K562 (cell line): ENCODE data around the gene ROPN1B. TPM values are rescaled to one million over a fixed set of nuclear protein-coding genes. Genes with fewer than 3 reads are reported as not detected.

Source experiments
- ATAC-seq: fragments of 200-7000 bp; cut with Tn5 transposase; 3 replicates; pipeline ENCODE4 v1.9.1; 2020; ENCODE audit warnings: moderate library complexity
- BruUV-seq: library from RNA; stranded (reverse); fragments of 400-500 nt; replicated peaks from 2 replicates; lab custom pipeline; 2021; lab: Mats Ljungman, UMichigan
- CTCF ChIA-PET: fragments of 300-600 bp; formaldehyde crosslinking; extraction: SDS; loops from one replicate; lab custom pipeline; 2021; ENCODE audit warnings: low intra/inter-chr PET ratio; lab: Yijun Ruan, JAX
- POLR2A ChIA-PET: fragments of 300-600, 350-650 bp; sonication (Branson Sonifier 250); formaldehyde crosslinking; extraction: SDS; loops from one replicate; lab custom pipeline; 2021; ENCODE audit warnings: antibody characterized with exemption, inconsistent platforms; lab: Yijun Ruan, JAX
- DNase-seq, 4 experiments: peaks; one replicate each; pipeline versions ENCODE4 v3.0.0 to v3.0.0-alpha.2; 2011 to 2018; ENCODE audit warnings: low spot score in 3 of 4, mixed read lengths in 3 of 4; ENCODE audit errors: extremely low read depth in 1 of 4
- FAIRE-seq: peaks from 2 replicates; lab custom pipeline; 2011; peaks lifted over from hg19 to GRCh38; lab: Jason Lieb, UNC
- H2AFZ ChIP-seq: 2 replicates; pipeline ENCODE4 v1.6.0; 2011; ENCODE audit warnings: low read depth, low read length, control low read depth, inconsistent platforms
- H3K27ac ChIP-seq: fragments of 200-600 bp; 3 replicates; pipeline ENCODE4 v1.8.0; 2011; ENCODE audit warnings: low read depth, mild to moderate bottlenecking, control low read depth, inconsistent platforms, low read length, moderate library complexity, mixed read lengths; ENCODE audit errors: extremely low read depth
- H3K27me3 ChIP-seq, 2 experiments: fragments of 300-600 bp in 1 of 2; 2 replicates in 1 of 2; 3 replicates in 1 of 2; pipeline versions ENCODE4 v1.6.0 to v1.8.0; 2011; ENCODE audit warnings: inconsistent platforms in 2 of 2, low read length in 2 of 2, mild to moderate bottlenecking in 1 of 2, mixed read lengths in 1 of 2, moderate library complexity in 1 of 2; ENCODE audit not compliant: control insufficient read depth in 2 of 2, insufficient read depth in 2 of 2
- H3K36me3 ChIP-seq: fragments of 300-600 bp; 3 replicates; pipeline ENCODE4 v1.8.0; 2011; ENCODE audit warnings: mild to moderate bottlenecking, low read length, inconsistent platforms; ENCODE audit not compliant: control insufficient read depth, insufficient read depth
- H3K4me1 ChIP-seq, 2 experiments: fragments of 200-600 bp in 1 of 2; replicated peaks in 1 of 2; 2 replicates in 1 of 2; 3 replicates in 1 of 2; pipeline versions ENCODE4 v1.5.1 to v1.8.0; 2011; ENCODE audit warnings: inconsistent platforms in 2 of 2, low read length in 2 of 2, mild to moderate bottlenecking in 1 of 2, mixed read lengths in 1 of 2, moderate library complexity in 1 of 2; ENCODE audit not compliant: control insufficient read depth in 2 of 2, insufficient read depth in 2 of 2
- H3K4me2 ChIP-seq: 2 replicates; pipeline ENCODE4 v1.6.1; 2011; ENCODE audit warnings: low read length, control low read depth, inconsistent platforms, mixed read lengths; ENCODE audit not compliant: insufficient read depth
- H3K4me3 ChIP-seq: fragments of 200-600 bp; sonication (generic), shearing (Covaris generic); 2 replicates; pipeline ENCODE4 v1.5.1; 2016; ENCODE audit warnings: control low read depth, inconsistent platforms
- H3K79me2 ChIP-seq: fragments of 200-600 bp; 3 replicates; pipeline ENCODE4 v1.8.0; 2011; ENCODE audit warnings: low read length, inconsistent platforms; ENCODE audit not compliant: control insufficient read depth, insufficient read depth
- H3K9ac ChIP-seq, 2 experiments: 2 replicates each; pipeline versions ENCODE4 v1.6.0 to v1.6.1; 2011; ENCODE audit warnings: low read depth in 2 of 2, low read length in 2 of 2, control low read depth in 1 of 2, inconsistent platforms in 1 of 2, mild to moderate bottlenecking in 1 of 2, mixed read lengths in 1 of 2; ENCODE audit not compliant: insufficient read depth in 1 of 2
- H3K9me1 ChIP-seq: one replicate; pipeline ENCODE4 v1.6.0; 2011; ENCODE audit warnings: inconsistent platforms, mild to moderate bottlenecking, low read length, moderate library complexity; ENCODE audit not compliant: control insufficient read depth, insufficient read depth
- H3K9me3 ChIP-seq: replicated peaks from 2 replicates; pipeline ENCODE4 v1.5.1; 2011; ENCODE audit warnings: low read depth, low read length, inconsistent platforms; ENCODE audit not compliant: control insufficient read depth, insufficient read depth
- H4K20me1 ChIP-seq: replicated peaks from 2 replicates; pipeline ENCODE4 v1.6.1; 2011; ENCODE audit warnings: low read length, inconsistent platforms, mixed read lengths; ENCODE audit not compliant: control insufficient read depth, insufficient read depth
- ADNP ChIP-seq: fragments of 200-800 bp; sonication (Bioruptor generic); IDR thresholded peaks from 2 replicates; pipeline ENCODE4 v1.6.1; 2016; ENCODE audit warnings: missing genetic modification characterization, missing compliant biosample characterization
- ASH1L ChIP-seq: fragments of 450-650 bp; IDR thresholded peaks from 2 replicates; pipeline ENCODE4 v1.6.1; 2018; ENCODE audit warnings: borderline replicate concordance, mild to moderate bottlenecking, low read depth; ENCODE audit not compliant: partially characterized antibody
- CBFB ChIP-seq: sonication (generic); formaldehyde crosslinking; IDR thresholded peaks from 2 replicates; pipeline ENCODE4 v1.4.0; 2020; ENCODE audit warnings: mild to moderate bottlenecking, missing genetic modification reagents
- CHCHD3 ChIP-seq: fragments of 250-450 bp; sonication (Bioruptor Pico); IDR thresholded peaks from 2 replicates; pipeline ENCODE4 v2.1.2; 2022; ENCODE audit warnings: mild to moderate bottlenecking
- EWSR1 ChIP-seq: fragments of 450-650 bp; IDR thresholded peaks from 2 replicates; pipeline ENCODE4 v1.6.1; 2018; ENCODE audit warnings: borderline replicate concordance, mild to moderate bottlenecking, low read depth, moderate library complexity; ENCODE audit not compliant: partially characterized antibody
- GABPB1 ChIP-seq: sonication (generic); formaldehyde crosslinking; IDR thresholded peaks from 2 replicates; pipeline ENCODE4 v1.8.0; 2022; ENCODE audit warnings: mild to moderate bottlenecking, missing genetic modification reagents
- HLTF ChIP-seq: fragments of 450-650 bp; IDR thresholded peaks from 2 replicates; pipeline ENCODE4 v1.6.1; 2016
- IFI16 ChIP-seq: fragments of 250-450 bp; sonication (Bioruptor Pico); IDR thresholded peaks from 2 replicates; pipeline ENCODE4 v2.1.2; 2022; ENCODE audit warnings: mild to moderate bottlenecking, inconsistent platforms
- JUND ChIP-seq, 2 experiments: IDR thresholded peaks; 2 replicates in 1 of 2; 3 replicates in 1 of 2; pipeline ENCODE4 v1.6.1; 2011; ENCODE audit warnings: borderline replicate concordance in 2 of 2, low read depth in 2 of 2, low read length in 2 of 2, improper control_type of control experiment in 1 of 2, missing biosample characterization in 1 of 2, missing genetic modification characterization in 1 of 2, missing genetic modification reagents in 1 of 2
- MTA1 ChIP-seq: fragments of 450-650 bp; IDR thresholded peaks from 2 replicates; pipeline ENCODE4 v1.6.1; 2017; ENCODE audit warnings: borderline replicate concordance
- NR4A1 ChIP-seq, 2 experiments: fragments of 250-450 bp in 1 of 2; fragments of 450-650 bp in 1 of 2; sonication (Bioruptor Pico) in 1 of 2; IDR thresholded peaks; 2 replicates each; pipeline versions ENCODE4 v1.4.0 to v1.6.1; 2016 to 2020; ENCODE audit warnings: mild to moderate bottlenecking in 2 of 2, missing compliant biosample characterization in 1 of 2, missing genetic modification characterization in 1 of 2, moderate library complexity in 1 of 2
- SNAPC5 ChIP-seq: fragments of 250-450 bp; sonication (Bioruptor Pico); IDR thresholded peaks from 2 replicates; pipeline ENCODE4 v1.8.0; 2021; ENCODE audit warnings: moderate library complexity, mild to moderate bottlenecking, inconsistent platforms
- THRB ChIP-seq: fragments of 450-650 bp; formaldehyde crosslinking; conservative IDR thresholded peaks from 2 replicates; pipeline ENCODE4 v1.4.0; 2022; ENCODE audit warnings: mild to moderate bottlenecking, missing genetic modification characterization
- ZNF407 ChIP-seq: fragments of 450-650 bp; IDR thresholded peaks from 2 replicates; pipeline ENCODE4 v1.6.1; 2016; ENCODE audit warnings: low read depth
- WGBS: fragments of 100-300 bp; shearing (Covaris generic); methylation state at CpG from one replicate; pipeline ENCODE4 v1.1.6; 2016; ENCODE audit warnings: low coverage, mixed read lengths; ENCODE audit not compliant: insufficient coverage; ENCODE audit errors: missing lambda C conversion rate; 5-methylcytosine and 5-hydroxymethylcytosine counted together
- in situ Hi-C: fragments of 300-500 bp; cut with MboI; formaldehyde crosslinking; loops from 4 replicates; pipeline ENCODE4 v1.15.0; 2018; ENCODE audit warnings: inconsistent platforms, mixed read lengths
- intact Hi-C: fragments of 100-400 bp; cut with micrococcal nuclease; formaldehyde crosslinking; loops from 2 replicates; pipeline ENCODE4 v1.14.2; 2022
- polyA plus RNA-seq, 8 experiments: library from polyadenylated mRNA; depleted of rRNA in 4 of 8; stranded (reverse) in 5 of 8; unstranded in 3 of 8; fragments of >200 nt; fragmentation: Nextera tagmentation in 2 of 8; fragmentation: Illumina TruSeq in 1 of 8; extraction: Ambion mirVana in 2 of 8; extraction: Trizol in 1 of 8; gene quantifications; 2 replicates each; pipeline versions ENCODE4 v1.2.1 to v1.2.3, GENCODE V29; 2011 to 2014; ENCODE audit warnings: inconsistent platforms in 1 of 8, missing spikeins in 1 of 8
- total RNA-seq, 7 experiments: library from RNA; depleted of rRNA in 6 of 7; stranded (reverse); fragments of >200 nt in 6 of 7; fragmentation: Illumina TruSeq in 2 of 7; extraction: Trizol in 2 of 7; gene quantifications; 2 replicates each; pipeline versions ENCODE4 v1.2.1 to v1.2.3, GENCODE V29; 2011 to 2021; ENCODE audit warnings: low replicate concordance in 1 of 7

Gene ROPN1B
- total and polyA plus RNA-seq, 9 of the 15 experiments (the other 6 are each of a cell fraction or from before 2014, with no cell fraction given) = not detected

DNA sequence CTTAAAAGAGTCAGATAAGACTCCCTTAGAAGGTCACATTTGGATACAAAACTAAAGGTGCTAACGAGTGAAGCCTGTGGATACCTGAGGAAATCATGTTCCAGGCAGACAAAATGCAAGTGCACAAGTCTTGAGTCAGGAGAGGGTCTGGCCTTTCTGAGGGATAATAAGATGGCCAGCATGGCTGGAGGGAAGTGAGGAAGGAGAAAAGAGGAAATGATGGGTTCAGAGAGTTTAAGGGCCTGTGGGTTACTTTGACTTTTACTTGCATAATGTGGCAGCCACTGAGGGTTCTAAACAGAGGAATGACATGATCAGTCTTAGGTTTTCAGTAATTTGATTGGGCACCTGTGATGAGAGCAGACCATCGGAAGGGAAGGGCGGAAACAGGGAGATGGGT is 3.5 kb upstream of the ROPN1B start:
- no peaks in the 10 kb centered on the region for H3K4me1 ChIP-seq
- no peaks in the 10 kb centered on the region for H3K79me2 ChIP-seq
- BruUV-seq = no TSS peak
- H3K27ac ChIP-seq = no peak overlapping the region
- CTCF ChIA-PET = no interaction called here
- no peak overlapping the region for H3K9ac ChIP-seq
- 3% methylated on average over 3 of the region's 3 CpGs for WGBS
- intact Hi-C loops = no loop called here
- no peak overlapping the region for H2AFZ ChIP-seq
- FAIRE-seq (no peak), DNase-seq (no peak), ATAC-seq (no peak)
- no peaks in the 10 kb centered on the region for H4K20me1 ChIP-seq
- H3K9me1 ChIP-seq = no peaks in the 10 kb centered on the region
- no peak for TF ChIP-seq ASH1L
- no peak for TF ChIP-seq JUND (IDR thresholded peaks at IDR 0.05; ENCODE audit: borderline replicate concordance, low read depth, low read length)
- no peak for TF ChIP-seq JUND (tag; IDR thresholded peaks at IDR 0.05; ENCODE audit: borderline replicate concordance, low read depth, low read length)
- TF ChIP-seq HLTF = no peak
- no peak for TF ChIP-seq ZNF407
- TF ChIP-seq ADNP = no peak
- TF ChIP-seq NR4A1 (CRISPR knock-in tag; IDR thresholded peaks at IDR 0.05) = no peak
- TF ChIP-seq NR4A1 (tag; IDR thresholded peaks at IDR 0.05) = no peak
- no peak for TF ChIP-seq EWSR1
- TF ChIP-seq SNAPC5 (CRISPR knock-in tag) = no peak
- no peak for TF ChIP-seq THRB (CRISPR knock-in tag)
- no peak for TF ChIP-seq MTA1
- no peak for TF ChIP-seq IFI16 (CRISPR knock-in tag)
- TF ChIP-seq GABPB1 = no peak
- TF ChIP-seq CBFB (CRISPR knock-in tag) = no peak
- no peak for TF ChIP-seq CHCHD3 (CRISPR knock-in tag)
- H3K36me3 ChIP-seq = no peaks in the 10 kb centered on the region
- H3K9me3 ChIP-seq = no peaks in the 10 kb centered on the region
- H3K27me3 ChIP-seq = peaks cover 0 to 7% of the 10 kb centered on the region in 2 experiments; a peak in 2 of 5 replicates
- H3K4me2 ChIP-seq = no peak overlapping the region
- POLR2A ChIA-PET = no interaction called here
- in situ Hi-C loops = loop anchor here (5.0 kb wide), 1 partner anchor 1973 kb away; the partner anchor contains the start of gene ROPN1
- H3K4me3 ChIP-seq = no peak overlapping the region
